ENCODE results near the gene IFIH1. TPM values are rescaled to one million over a fixed set of nuclear protein-coding genes. Genes with fewer than 3 reads are reported as not detected.
A peak's percentile ranks its signal among the peaks of the same experiment; 100 is the strongest.

IFIH1 gene
- total and polyA plus RNA-seq, 9 of the 15 experiments (the other 6 are each of a cell fraction or from before 2014, with no cell fraction given), result 0.15 to 1.2 (median 0.60) TPM; not detected in 1

- TF ChIP-seq CHD7 (IDR thresholded peaks at IDR 0.05; ENCODE audit: low read depth, low read length), result no peak
- TF ChIP-seq ZNF316 (IDR thresholded peaks at IDR 0.05), result no peak
- TF ChIP-seq ZBTB7A (IDR thresholded peaks at IDR 0.05; ENCODE audit: borderline replicate concordance, control insufficient read depth, low read depth, low read length), result no peak
- TF ChIP-seq NFIX (CRISPR knock-in tag; IDR thresholded peaks at IDR 0.05; ENCODE audit: low read depth), result no peak
- TF ChIP-seq ATF7 (IDR thresholded peaks at IDR 0.05), result peak; percentile 51; the same call in 1 of the 2 replicates
- no peak for TF ChIP-seq NR4A1 (CRISPR knock-in tag; IDR thresholded peaks at IDR 0.05)
- 0 out of 2 replicates have a peak, but pooled peaks have one; percentile 19 for TF ChIP-seq NR4A1 (tag; IDR thresholded peaks at IDR 0.05)
- no peak for TF ChIP-seq PHF20 (IDR thresholded peaks at IDR 0.05; ENCODE audit: partially characterized antibody)
- no peak for TF ChIP-seq KAT7 (CRISPR knock-in tag; IDR thresholded peaks at IDR 0.05; ENCODE audit: borderline replicate concordance)
- no peak for TF ChIP-seq ZNF41 (CRISPR knock-in tag; conservative IDR thresholded peaks at IDR 0.05)
- no peak for TF ChIP-seq ATF2 (CRISPR knock-in tag; IDR thresholded peaks at IDR 0.05)
- no peak for TF ChIP-seq GTF2F1 (IDR thresholded peaks at IDR 0.05; ENCODE audit: low read depth, low read length)
- TF ChIP-seq ATF1 (CRISPR knock-in tag; IDR thresholded peaks at IDR 0.05), result no peak
- peak; percentile 53 for TF ChIP-seq ATF1 (tag; IDR thresholded peaks at IDR 0.05)
- no peak for TF ChIP-seq PRPF4 (IDR thresholded peaks at IDR 0.05; ENCODE audit: insufficient read depth, low read depth, low read length, poor library complexity, severe bottlenecking)
- no peak for TF ChIP-seq ZFP36 (IDR thresholded peaks at IDR 0.05; ENCODE audit: low read depth, low read length, partially characterized antibody)
Measured at GRCh38 chr2:162318328-162319180, at the start of gene IFIH1 (continued).

All from K562 (cell line).